ENCODE results near the gene CZIB. TPM values are rescaled to one million over a fixed set of nuclear protein-coding genes. Genes with fewer than 3 reads are reported as not detected.

CZIB gene
- total RNA-seq, 2 experiments from 2014 or later, result 45.4 to 48.7 TPM

DNA sequence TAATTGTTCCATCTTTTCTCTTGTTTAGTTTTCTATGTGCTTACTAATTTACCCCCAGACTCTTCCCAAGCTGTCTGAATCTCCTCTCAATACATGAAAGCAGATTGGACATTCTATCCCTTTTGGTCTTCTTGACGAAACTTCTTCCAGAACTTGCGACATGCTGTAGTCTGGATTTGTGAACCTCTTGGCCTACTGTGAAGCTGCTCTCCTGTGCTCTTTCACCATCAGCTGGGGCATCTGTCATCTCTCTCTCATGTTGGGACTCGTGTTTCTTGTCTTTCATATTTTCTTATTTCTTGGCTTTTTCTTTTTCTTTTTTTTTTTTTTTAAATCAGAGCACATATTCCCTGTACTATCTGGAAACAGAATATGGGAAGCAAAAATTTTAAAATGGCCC is 17.0 kb downstream of the CZIB start:
- POLR2A ChIA-PET, result no interaction called here

GRCh38 chr1:53198241-53198651 is 22.2 kb downstream of the CZIB start:
- ChIA-PET POLR2A (no interaction called here), CTCF (interaction anchor here (0.6 to 1.5 kb wide), 3 partner anchors 16 to 18 kb away, joined by 3 to 4 read pairs (median 3); no protein-coding TSS in a partner anchor)
- Mint-ChIP-seq H3K36me3 (ENCODE audit: low read depth) (peaks cover 21% of the 10 kb centered on the region), H3K4me3 (peak overlapping the region; percentile 98), H3K27ac (peak overlapping the region; percentile 99), H3K27me3 (no peaks in the 10 kb centered on the region), H3K9me3 (ENCODE audit: low read depth) (no peaks in the 10 kb centered on the region), H3K4me1 (peaks cover 25% of the 10 kb centered on the region)
- DNase-seq (no peak), ATAC-seq (no peak)
- intact Hi-C loops (cut with DNase I, micrococcal nuclease), result loop anchor here (5.0 to 10.0 kb wide), 5 partner anchors 186 to 1141 kb away; partner anchors contain the start of genes BTF3L4 (in 1 of the 2), CC2D1B (in 1 of the 2), TUT4 (in 1 of the 2) and TXNDC12 (in 1 of the 2)

More for the DNA sequence above, 17.0 kb downstream of the CZIB start:
- H3K27ac Mint-ChIP-seq, result no peak overlapping the region
- peaks cover 12% of the 10 kb centered on the region for H3K9me3 Mint-ChIP-seq (ENCODE audit: low read depth)
- H3K36me3 Mint-ChIP-seq (ENCODE audit: low read depth), result peaks cover 52% of the 10 kb centered on the region
- intact Hi-C loops (cut with DNase I, micrococcal nuclease), result no loop called here
- H3K4me3 Mint-ChIP-seq, result no peak overlapping the region
- CTCF ChIA-PET, result no interaction called here
- H3K27me3 Mint-ChIP-seq, result no peaks in the 10 kb centered on the region
- peaks cover 6% of the 10 kb centered on the region for H3K4me1 Mint-ChIP-seq
- DNase-seq (no peak), ATAC-seq (no peak)

DNA sequence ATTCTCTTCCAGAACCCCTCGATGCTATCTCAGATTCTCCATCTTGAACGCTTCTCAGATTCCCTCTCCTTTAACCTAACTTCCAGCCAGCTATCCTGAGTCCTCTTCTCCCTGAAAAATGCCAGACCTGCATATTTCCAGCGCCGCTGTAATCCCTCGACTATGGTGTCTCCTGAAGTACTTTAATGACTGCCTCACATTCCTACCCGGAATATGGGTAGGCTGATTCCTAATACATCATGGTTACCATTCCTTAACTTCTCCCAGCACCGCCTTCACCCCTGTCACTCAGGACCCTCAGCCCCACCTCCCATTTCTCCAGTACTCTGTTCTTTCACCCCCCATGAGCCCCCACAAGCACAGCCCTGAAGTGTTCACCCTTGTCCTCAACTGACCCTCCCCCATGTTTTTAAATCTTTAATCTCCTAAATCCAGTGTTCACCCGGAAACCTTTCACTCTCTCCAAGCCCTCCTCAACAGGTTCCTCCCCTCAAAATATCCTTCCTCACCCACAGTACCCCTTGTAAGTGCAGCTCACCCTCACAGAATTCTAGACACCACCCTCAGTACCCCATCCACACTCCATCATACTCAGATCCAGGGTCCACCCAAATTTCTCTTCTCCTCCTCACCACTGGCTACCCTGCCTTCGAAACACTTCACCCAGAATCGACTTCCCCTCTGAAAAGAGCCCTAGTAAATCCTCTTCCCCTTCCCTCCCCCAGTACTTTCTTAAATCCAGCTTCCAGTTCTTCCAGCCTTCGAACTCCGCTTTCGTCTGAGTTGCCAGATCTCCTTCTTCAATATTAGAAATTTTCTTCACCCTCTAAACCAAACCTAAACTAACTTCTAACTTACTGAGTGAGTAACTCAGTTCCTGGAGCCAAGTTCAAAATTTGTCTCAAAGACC is 22.9 kb downstream of the CZIB start:
- Mint-ChIP-seq H3K9me3 (ENCODE audit: low read depth) (no peaks in the 10 kb centered on the region), H3K4me1 (peaks cover 25% of the 10 kb centered on the region), H3K27me3 (no peaks in the 10 kb centered on the region), H3K4me3 (peak overlapping the region; percentile 98), H3K27ac (peak overlapping the region; percentile 99), H3K36me3 (ENCODE audit: low read depth) (peaks cover 15% of the 10 kb centered on the region)
- intact Hi-C loops (cut with DNase I, micrococcal nuclease), result loop anchor here (2.0 to 10.0 kb wide), 9 partner anchors 41 to 1140 kb away; partner anchors contain the start of genes BTF3L4 (in 1 of the 2), CC2D1B (in 1 of the 2), MAGOH (in 1 of the 2) and TUT4 (in 1 of the 2)
- no peak for DNase-seq
- POLR2A ChIA-PET, result no interaction called here
- CTCF ChIA-PET, result interaction anchor here (1.1 to 1.5 kb wide), 2 partner anchors 15 to 17 kb away, joined by 3 to 4 read pairs; no protein-coding TSS in a partner anchor
- no peak for ATAC-seq

DNA sequence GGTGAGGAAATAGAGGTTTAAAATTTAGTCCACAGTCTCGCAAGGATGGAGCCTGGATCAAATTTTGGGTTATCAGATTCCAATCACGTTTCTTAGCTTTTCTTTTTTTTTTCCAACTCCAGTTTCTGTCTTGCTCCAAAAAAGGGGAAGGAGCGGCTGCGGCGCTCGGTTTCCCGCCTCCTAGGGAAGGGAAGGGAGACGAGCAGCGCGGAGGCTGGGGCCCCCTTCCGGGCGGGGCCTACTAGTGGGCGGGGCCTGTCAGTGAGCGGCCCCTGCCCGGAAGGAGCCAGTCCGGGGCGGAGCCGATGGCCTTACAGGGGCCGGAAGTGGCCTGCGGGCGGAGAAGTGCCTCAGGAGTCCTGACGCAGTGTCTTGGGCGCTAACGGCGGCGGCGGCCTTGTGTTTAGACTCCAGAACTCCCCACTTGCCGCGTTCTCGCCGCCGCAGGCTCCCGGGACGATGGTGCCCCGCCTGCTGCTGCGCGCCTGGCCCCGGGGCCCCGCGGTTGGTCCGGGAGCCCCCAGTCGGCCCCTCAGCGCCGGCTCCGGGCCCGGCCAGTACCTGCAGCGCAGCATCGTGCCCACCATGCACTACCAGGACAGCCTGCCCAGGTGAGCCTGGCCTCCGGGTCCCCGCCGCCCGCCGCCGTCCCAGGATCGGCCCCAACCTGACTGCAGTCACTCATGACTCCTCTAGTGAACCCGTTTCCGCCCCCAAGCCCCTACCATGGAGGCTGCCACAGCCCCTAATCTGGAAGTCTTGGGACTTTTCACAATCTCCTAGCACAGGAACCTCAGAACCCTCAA is 23.7 kb downstream of the CZIB start, which contains the start of gene CPT2:
Gene CPT2, plus strand, starts transcription at position 340 of the 806 bp plus-strand sequence. Its CDS starts 120 bp downstream, at position 460.
- POLR2A ChIA-PET, result no interaction called here

DNA sequence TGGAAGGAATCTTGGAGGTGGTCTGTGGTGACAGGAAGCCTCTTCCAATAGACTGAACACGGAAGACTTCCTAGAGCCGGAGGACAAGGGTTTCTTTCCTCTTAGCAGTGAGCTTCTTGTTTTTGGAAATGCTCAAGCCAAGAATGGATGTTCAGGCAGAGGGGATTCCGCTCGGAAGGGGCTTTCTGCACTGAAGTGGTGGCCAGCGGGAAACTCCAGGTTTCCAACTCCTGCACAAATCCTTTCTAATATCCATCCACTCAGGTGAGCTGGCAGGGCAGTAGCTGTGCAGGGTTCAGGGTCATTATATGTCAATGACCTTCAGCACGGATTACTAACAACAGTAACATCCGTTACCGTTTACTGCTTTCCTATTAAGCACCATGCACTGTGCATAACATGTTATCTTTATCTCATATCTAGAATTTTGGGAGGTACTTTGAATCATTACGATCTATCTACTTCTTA is 24.4 kb downstream of the CZIB start:
- Mint-ChIP-seq H3K36me3 (ENCODE audit: low read depth) (peaks cover 12% of the 10 kb centered on the region), H3K9me3 (ENCODE audit: low read depth) (no peaks in the 10 kb centered on the region), H3K4me1 (peaks cover 25% of the 10 kb centered on the region), H3K4me3 (peak overlapping the region; percentile 98), H3K27me3 (no peaks in the 10 kb centered on the region), H3K27ac (peak overlapping the region; percentile 90)
- DNase-seq, result peak; percentile 30
- peak; percentile 68 for ATAC-seq
- intact Hi-C loops (cut with DNase I, micrococcal nuclease), result loop anchor here (1.0 to 10.0 kb wide), 17 partner anchors 24 to 1139 kb away; partner anchors contain the start of genes CZIB (in 2 of the 2), MAGOH (in 2 of the 2), BTF3L4 (in 1 of the 2) and CC2D1B (in 1 of the 2)
- ChIA-PET POLR2A (no interaction called here), CTCF (interaction anchor here (0.5 to 2.7 kb wide), 5 partner anchors 10 to 197 kb away, joined by 3 to 17 read pairs (median 4); no protein-coding TSS in a partner anchor)

More for the DNA sequence above, 23.7 kb downstream of the CZIB start, which contains the start of gene CPT2:
- ATAC-seq (peak; percentile 98), DNase-seq (peak; percentile 96)
- Mint-ChIP-seq H3K36me3 (ENCODE audit: low read depth) (peaks cover 12% of the 10 kb centered on the region), H3K27me3 (no peaks in the 10 kb centered on the region), H3K4me3 (peak within 1 kb of the TSS; percentile 98), H3K9me3 (ENCODE audit: low read depth) (no peaks in the 10 kb centered on the region), H3K27ac (peak within 1 kb of the TSS; percentile 99), H3K4me1 (peaks cover 25% of the 10 kb centered on the region)
- CTCF ChIA-PET, result interaction anchor here (1.0 to 2.7 kb wide), 4 partner anchors 10 to 197 kb away, joined by 4 to 17 read pairs (median 7); no protein-coding TSS in a partner anchor
- intact Hi-C loops (cut with DNase I, micrococcal nuclease), result loop anchor here (1.0 to 10.0 kb wide), 17 partner anchors 24 to 1139 kb away; partner anchors contain the start of genes CZIB (in 2 of the 2), MAGOH (in 2 of the 2), BTF3L4 (in 1 of the 2) and CC2D1B (in 1 of the 2)

- Mint-ChIP-seq H3K4me3 (no peak overlapping the region), H3K9me3 (ENCODE audit: low read depth) (no peaks in the 10 kb centered on the region), H3K36me3 (ENCODE audit: low read depth) (peaks cover 12% of the 10 kb centered on the region), H3K4me1 (peaks cover 25% of the 10 kb centered on the region), H3K27ac (peak overlapping the region; percentile 90), H3K27me3 (no peaks in the 10 kb centered on the region)
- ATAC-seq (no peak), DNase-seq (no peak)
- intact Hi-C loops (cut with DNase I, micrococcal nuclease), result loop anchor here (1.0 to 10.0 kb wide), 17 partner anchors 25 to 1138 kb away; partner anchors contain the start of genes CZIB (in 2 of the 2), MAGOH (in 2 of the 2), BTF3L4 (in 1 of the 2) and CC2D1B (in 1 of the 2)
- CTCF ChIA-PET, result interaction anchor here (0.5 to 2.7 kb wide), 6 partner anchors 9 to 198 kb away, joined by 3 to 17 read pairs (median 7); no protein-coding TSS in a partner anchor
- POLR2A ChIA-PET, result no interaction called here
These were observed 25.0 kb downstream of the CZIB start for GRCh38 chr1:53195246-53196016.

- CTCF ChIA-PET, result no interaction called here
- Mint-ChIP-seq H3K27ac (no peak overlapping the region), H3K9me3 (ENCODE audit: low read depth) (no peaks in the 10 kb centered on the region), H3K27me3 (peaks cover 2% of the 10 kb centered on the region), H3K36me3 (ENCODE audit: low read depth) (no peaks in the 10 kb centered on the region), H3K4me3 (no peak overlapping the region), H3K4me1 (no peaks in the 10 kb centered on the region)
- intact Hi-C loops (cut with DNase I, micrococcal nuclease), result loop anchor here (10.0 kb wide), 2 partner anchors 485 to 825 kb away; partner anchors contain the start of gene CC2D1B (in 1 of the 2)
- DNase-seq, result no peak
- POLR2A ChIA-PET, result no interaction called here
- no peak for ATAC-seq
These were observed 30.2 kb downstream of the CZIB start for GRCh38 chr1:53190210-53190611.

GRCh38 chr1:53189061-53189460 is 31.4 kb downstream of the CZIB start:
- H3K36me3 Mint-ChIP-seq (ENCODE audit: low read depth), result no peaks in the 10 kb centered on the region

DNA sequence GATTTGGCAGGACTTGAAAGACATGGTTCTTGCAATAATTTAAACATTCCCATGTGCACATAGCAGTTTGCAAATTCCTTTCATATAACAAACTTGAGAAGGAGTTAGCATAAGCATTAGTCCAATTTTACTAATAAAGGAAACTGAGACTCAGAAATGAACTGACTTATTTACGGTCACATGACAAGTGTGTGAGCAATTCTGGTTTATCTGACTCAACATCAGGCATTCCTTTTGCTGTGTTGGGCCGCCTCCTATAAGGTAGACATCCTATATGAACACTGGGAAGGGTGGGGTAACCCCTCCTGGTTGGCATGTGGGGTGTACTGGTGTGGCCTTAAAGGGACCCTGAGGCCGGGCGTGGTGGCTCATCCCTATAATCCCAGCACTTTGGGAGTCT is 32.3 kb downstream of the CZIB start:
- ATAC-seq (no peak), DNase-seq (no peak)
- POLR2A ChIA-PET, result no interaction called here
- no peaks in the 10 kb centered on the region for H3K36me3 Mint-ChIP-seq (ENCODE audit: low read depth)
- intact Hi-C loops (cut with DNase I, micrococcal nuclease), result loop anchor here in 1 of 2 experiments (10.0 kb wide), 1 partner anchor 123 kb away; the partner anchor contains the start of gene PODN
- H3K27ac Mint-ChIP-seq, result no peak overlapping the region
- CTCF ChIA-PET, result no interaction called here
- no peaks in the 10 kb centered on the region for H3K4me1 Mint-ChIP-seq
- peaks cover 2% of the 10 kb centered on the region for H3K27me3 Mint-ChIP-seq
- no peaks in the 10 kb centered on the region for H3K9me3 Mint-ChIP-seq (ENCODE audit: low read depth)
- H3K4me3 Mint-ChIP-seq, result no peak overlapping the region

More at GRCh38 chr1:53189061-53189460, 31.4 kb downstream of the CZIB start:
- H3K27me3 Mint-ChIP-seq, result peaks cover 2% of the 10 kb centered on the region
- CTCF ChIA-PET, result no interaction called here
- POLR2A ChIA-PET, result no interaction called here
- H3K9me3 Mint-ChIP-seq (ENCODE audit: low read depth), result no peaks in the 10 kb centered on the region
- no peak for DNase-seq
- no peaks in the 10 kb centered on the region for H3K4me1 Mint-ChIP-seq
- H3K27ac Mint-ChIP-seq, result no peak overlapping the region
- intact Hi-C loops (cut with DNase I, micrococcal nuclease), result loop anchor here in 1 of 2 experiments (10.0 kb wide), 1 partner anchor 124 kb away; the partner anchor contains the start of gene PODN
- no peak for ATAC-seq
- H3K4me3 Mint-ChIP-seq, result no peak overlapping the region

GRCh38 chr1:53187401-53187800 is 33.0 kb downstream of the CZIB start:
- no peak for DNase-seq
- Mint-ChIP-seq H3K4me1 (no peaks in the 10 kb centered on the region), H3K27me3 (peaks cover 2% of the 10 kb centered on the region), H3K27ac (no peak overlapping the region), H3K9me3 (ENCODE audit: low read depth) (no peaks in the 10 kb centered on the region), H3K36me3 (ENCODE audit: low read depth) (no peaks in the 10 kb centered on the region), H3K4me3 (no peak overlapping the region)
- ATAC-seq, result no peak
- ChIA-PET POLR2A (interaction anchor here (0.6 kb wide), 1 partner anchor 41 kb away, joined by 4 read pairs; no protein-coding TSS in a partner anchor), CTCF (interaction anchor here (0.6 to 2.7 kb wide), 5 partner anchors 8 to 412 kb away, joined by 3 to 17 read pairs (median 4); no protein-coding TSS in a partner anchor)
- intact Hi-C loops (cut with DNase I, micrococcal nuclease), result loop anchor here in 1 of 2 experiments (10.0 kb wide), 1 partner anchor 123 kb away; the partner anchor contains the start of gene PODN

Data from activated CD4-positive, alpha-beta T cell treated with anti-CD3 and anti-CD28 coated beads for 36 hours (primary cell).